GM18517 (cell line): ENCODE data around the gene MAGI1.

Source experiments
- ATAC-seq: cut with Tn5 transposase; IDR thresholded peaks from one replicate; pipeline ENCODE4 v1.9.1; 2021; ENCODE audit warnings: mild to moderate bottlenecking, moderate library complexity; ENCODE audit not compliant: unreplicated experiment

MAGI1 gene

DNA sequence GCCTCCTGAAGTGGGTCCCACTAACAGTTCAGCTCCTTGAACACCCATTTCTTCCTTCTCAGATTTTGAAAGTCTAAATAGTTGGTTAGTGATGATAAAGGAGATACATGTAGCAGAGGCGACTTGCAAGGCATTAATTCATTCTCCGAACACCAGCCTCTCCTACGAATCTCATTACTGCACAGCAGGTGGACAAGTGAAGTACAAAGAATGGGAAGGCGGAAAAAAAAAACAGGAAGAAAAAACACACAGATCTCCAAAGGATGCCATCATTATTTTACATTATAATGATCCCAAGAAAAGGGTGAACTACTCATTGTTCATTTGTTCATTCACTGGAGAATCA, 276.5 kb downstream of the MAGI1 start:
- ATAC-seq = no peak

DNA sequence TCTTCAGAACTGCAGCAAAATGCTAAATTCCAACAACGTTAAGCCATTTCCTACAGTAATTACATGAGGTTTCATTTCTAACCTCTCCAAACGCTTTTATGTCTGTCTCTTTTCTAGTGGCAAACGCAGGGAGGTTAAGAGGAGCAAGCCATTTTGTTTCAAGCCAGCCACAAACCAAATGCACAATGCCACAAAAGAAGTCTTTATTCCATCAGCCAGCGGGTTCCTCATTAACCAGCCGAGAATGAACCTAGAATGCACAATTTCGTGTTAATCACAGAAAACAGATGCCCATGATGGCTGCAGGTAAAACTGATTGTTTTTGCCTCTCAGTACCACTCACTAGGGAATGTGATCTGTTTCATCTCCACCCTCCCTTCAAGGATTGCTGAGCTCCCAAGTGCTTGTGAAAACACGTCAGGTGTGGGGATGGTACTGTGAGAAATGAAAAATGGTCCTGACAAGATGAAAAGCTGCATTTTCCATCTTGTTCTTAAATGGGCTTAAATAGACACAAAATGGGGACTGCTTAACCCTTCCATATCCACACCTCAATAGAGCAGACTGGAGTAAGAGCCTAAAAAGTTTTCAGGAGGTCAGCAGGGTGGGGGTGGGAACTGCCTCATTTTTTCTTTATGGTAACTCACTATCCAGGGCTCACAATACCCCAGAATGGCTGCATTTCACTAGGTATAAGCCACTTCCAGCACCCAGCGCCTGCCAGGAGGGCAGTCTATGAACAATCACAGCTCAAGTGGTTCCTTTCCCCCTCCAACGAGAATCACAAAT, 277.1 kb downstream of the MAGI1 start:
- ATAC-seq = no peak

GRCh38 chr3:65758876-65759598, 279.7 kb downstream of the MAGI1 start:
- ATAC-seq = no peak

DNA sequence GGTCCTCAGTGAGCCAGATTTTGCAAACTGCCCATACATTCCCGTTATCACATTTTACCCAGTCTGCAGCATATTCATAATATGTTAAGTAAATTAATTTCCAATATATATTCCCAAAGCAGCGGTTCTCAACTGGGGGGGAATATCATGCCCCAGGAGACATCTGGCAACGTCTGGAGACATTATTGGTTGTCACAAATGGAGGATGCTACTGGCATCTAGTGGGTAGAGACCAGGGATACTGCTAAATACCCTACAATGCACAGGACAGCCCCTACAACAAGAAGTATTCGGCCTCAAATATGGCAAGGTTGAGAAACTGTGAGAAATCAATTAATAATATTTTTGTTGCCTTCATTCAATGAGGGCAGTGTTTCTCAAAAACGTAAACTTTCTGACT, 280.3 kb downstream of the MAGI1 start:
- no peak for ATAC-seq

DNA sequence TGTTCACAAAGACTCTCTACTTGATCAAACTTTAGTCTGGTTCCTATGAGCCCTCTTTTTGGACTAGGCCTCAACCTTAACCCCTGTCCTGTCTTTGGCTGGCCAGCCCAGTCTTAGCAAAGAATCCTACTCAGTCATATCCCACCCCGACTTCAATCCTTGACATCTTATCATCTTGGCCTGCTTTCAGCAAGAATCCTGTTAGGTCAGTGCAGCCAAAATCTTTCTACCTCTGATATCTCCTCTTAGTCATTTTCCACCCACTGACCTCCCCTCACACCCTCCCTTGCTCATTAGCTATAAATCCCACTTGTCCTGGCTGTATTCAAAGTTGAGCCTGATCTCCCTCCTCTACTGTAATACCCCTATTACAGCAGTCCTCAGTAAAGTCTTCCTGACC, 286.1 kb downstream of the MAGI1 start:
- ATAC-seq = no peak

DNA sequence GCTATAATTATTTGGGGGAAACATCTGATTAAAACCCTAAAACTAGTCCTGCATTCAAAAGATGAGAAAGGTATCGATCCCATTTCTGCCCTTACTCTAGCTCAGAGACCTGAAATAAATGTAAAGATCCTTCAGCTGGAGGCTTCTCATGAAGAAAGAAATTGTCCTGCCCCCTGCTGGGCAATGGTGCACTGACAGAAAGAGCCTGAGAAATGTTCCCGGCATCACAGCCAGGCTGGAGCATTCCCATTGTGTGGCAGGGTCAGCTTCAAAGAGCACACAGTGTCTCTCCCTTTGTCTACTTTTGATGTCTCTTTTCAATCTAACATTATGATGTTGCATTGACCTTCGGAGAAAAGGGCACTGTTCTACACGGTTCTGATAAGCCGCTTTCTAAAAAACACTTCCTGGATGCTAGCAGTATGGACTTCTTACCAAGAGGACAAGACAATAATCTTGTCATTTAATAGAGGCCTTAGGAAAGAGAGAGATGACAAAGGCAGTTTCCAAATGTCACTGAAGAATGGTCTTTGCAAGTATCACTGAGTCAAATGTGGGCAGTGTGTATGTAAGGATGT, 287.5 kb downstream of the MAGI1 start:
- no peak for ATAC-seq

GRCh38 chr3:65749066-65749465, 289.7 kb downstream of the MAGI1 start:
- no peak for ATAC-seq

DNA sequence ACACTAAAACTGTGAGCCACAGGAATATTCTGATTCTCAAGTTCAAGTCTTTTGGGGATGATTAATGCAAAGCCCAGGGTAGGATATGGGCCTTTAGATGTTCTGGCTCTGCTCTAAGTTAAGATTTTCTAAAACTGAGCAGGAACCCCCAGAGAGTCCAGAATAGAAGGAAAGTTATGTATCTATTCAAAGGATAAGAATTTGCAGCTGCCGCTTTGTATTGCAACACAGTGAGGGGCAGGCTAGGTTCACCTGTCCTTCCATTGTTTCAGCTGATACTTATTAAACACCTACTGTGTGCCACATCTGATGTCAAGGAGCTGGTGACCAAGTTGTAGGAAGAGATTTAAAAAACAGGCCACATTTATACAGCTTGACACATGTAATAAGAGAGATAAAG, 290.4 kb downstream of the MAGI1 start:
- ATAC-seq = no peak

- ATAC-seq = no peak
These were observed 291.9 kb downstream of the MAGI1 start for GRCh38 chr3:65746848-65747247.

GRCh38 chr3:65745306-65745705, 293.4 kb downstream of the MAGI1 start:
- no peak for ATAC-seq

DNA sequence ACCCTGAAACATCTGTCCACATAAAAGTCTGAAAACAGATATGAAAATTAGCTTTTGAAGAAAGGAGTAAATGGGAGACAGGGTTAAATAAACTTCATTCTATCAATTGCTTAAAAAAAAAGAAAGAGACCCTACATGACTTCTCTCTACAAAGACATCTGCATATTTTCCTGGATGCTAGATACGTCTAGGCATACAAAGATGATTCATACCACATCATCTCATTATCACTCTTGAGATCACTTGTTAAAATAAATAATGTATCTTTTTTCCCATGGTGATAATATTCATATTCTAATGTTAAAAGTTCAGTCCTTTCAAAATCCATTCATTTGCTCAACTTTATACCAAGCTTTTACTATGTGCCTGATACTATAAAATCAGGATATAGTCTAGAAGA, 295.8 kb downstream of the MAGI1 start:
- ATAC-seq = no peak

GRCh38 chr3:65741540-65741939, 297.2 kb downstream of the MAGI1 start:
- no peak for ATAC-seq

GRCh38 chr3:65739901-65740541, 298.7 kb downstream of the MAGI1 start:
- ATAC-seq = no peak

DNA sequence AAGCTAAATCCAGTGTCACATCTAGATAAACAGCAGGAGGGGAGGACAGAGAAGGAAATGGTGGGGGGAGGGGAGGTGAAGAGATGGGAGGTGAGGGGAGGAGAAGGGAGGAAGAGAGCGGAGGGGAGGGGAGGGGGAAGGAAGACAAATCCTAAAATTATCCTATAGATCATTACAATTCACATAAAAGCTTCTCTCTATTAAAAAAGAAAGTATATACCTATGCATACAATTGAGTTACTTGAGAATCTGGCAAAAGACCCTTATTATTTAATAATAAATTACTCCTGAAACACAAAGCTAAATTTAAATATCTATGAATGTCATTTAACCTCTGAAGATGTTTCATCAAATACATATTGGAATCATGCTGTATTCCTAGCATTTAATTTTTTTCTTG, 303.9 kb downstream of the MAGI1 start:
- ATAC-seq = no peak

- no peak for ATAC-seq
These were observed 304.3 kb downstream of the MAGI1 start for GRCh38 chr3:65734382-65734781.

- ATAC-seq = no peak
These were observed 305.3 kb downstream of the MAGI1 start for GRCh38 chr3:65733459-65733858.

- ATAC-seq = peak; percentile 85
These were observed 306.4 kb downstream of the MAGI1 start for GRCh38 chr3:65732051-65732935.

GRCh38 chr3:65730449-65730848, 308.3 kb downstream of the MAGI1 start:
- ATAC-seq = no peak

- no peak for ATAC-seq
These were observed 308.7 kb downstream of the MAGI1 start for GRCh38 chr3:65729973-65730372.

DNA sequence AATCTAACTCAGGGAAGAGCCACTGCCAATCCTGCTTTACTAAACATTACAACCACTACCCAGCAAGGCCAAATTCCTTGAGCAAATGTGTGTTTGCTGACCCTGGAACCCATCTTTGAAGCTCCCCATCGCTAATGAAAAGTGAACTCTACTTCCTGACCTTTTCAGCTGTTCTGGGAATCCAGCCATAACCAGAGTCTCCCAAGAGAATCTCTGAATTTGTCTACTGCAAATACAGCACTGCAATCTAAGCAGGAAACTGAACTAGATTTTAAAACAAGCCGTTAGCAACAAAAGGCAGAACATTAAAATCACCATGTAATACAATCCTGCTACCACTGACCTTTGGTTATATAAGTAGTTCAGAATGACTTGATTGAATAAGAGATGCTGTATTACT, 309.2 kb downstream of the MAGI1 start:
- ATAC-seq = no peak

- no peak for ATAC-seq
These were observed 310.6 kb downstream of the MAGI1 start for GRCh38 chr3:65728138-65728537.
